Tibial artery (tissue), 4 donors: ENCODE measurements around the gene DTHD1.

Source experiments
- DNase-seq, 2 donors: peaks; one replicate each; pipeline ENCODE4 v3.0.0-alpha.2; 2019
- H3K27ac ChIP-seq, 2 donors: fragments of 200-600 bp; sonication (generic) in 1 of 2; 1 replicate in 1 of 2; 2 replicates in 1 of 2; pipeline ENCODE4 v1.5.1; 2018 to 2019; ENCODE audit warnings: mild to moderate bottlenecking in 1 of 2
- H3K27me3 ChIP-seq, 2 donors: fragments of 200-600 bp; sonication (generic) in 1 of 2; one replicate each; pipeline versions ENCODE4 v1.5.1 to v1.6.0; 2016 to 2019
- H3K36me3 ChIP-seq, 3 donors: fragments of 200-600 bp; sonication (generic) in 2 of 3; one replicate each; pipeline ENCODE4 v1.5.1; 2016 to 2019; ENCODE audit warnings: mild to moderate bottlenecking in 2 of 3
- H3K4me1 ChIP-seq, 4 donors: fragments of 200-600 bp; sonication (generic) in 2 of 4; 1 replicate in 3 of 4; 2 replicates in 1 of 4; pipeline ENCODE4 v1.5.1; 2016 to 2019
- H3K4me3 ChIP-seq, 2 donors: fragments of 200-600 bp; sonication (generic) in 1 of 2; 1 replicate in 1 of 2; 2 replicates in 1 of 2; pipeline ENCODE4 v1.5.1; 2018 to 2019; ENCODE audit warnings: mild to moderate bottlenecking in 2 of 2
- H3K9me3 ChIP-seq, 3 donors: fragments of 200-600 bp; sonication (generic) in 1 of 3; one replicate each; pipeline ENCODE4 v1.5.1; 2016 to 2019
- intact Hi-C: fragments of 100-400 bp; cut with DNase I; formaldehyde crosslinking; loops from one replicate; pipeline ENCODE4 v1.15.0; 2023; ENCODE audit warnings: low total_unique reads
- TF ChIP-seq, protein P1 (sequence below), 2 experiments: fragments of 200-600 bp in 1 of 2; fragments of 450-650 bp in 1 of 2; IDR thresholded peaks; one replicate each; pipeline ENCODE4 v1.5.1; 2017 to 2019; ENCODE audit warnings: antibody characterized with exemption in 2 of 2, mild to moderate bottlenecking in 1 of 2, moderate library complexity in 1 of 2

DTHD1 gene

GRCh38 chr4:36281384-36282106 lies at the start of gene DTHD1:
Gene DTHD1 (plus strand): TSS chr4:36281616. CDS start chr4:36281759, 143 bp downstream.
- no peak within 1 kb of the TSS for H3K27ac ChIP-seq
- intact Hi-C loops, result no loop called here

DNA sequence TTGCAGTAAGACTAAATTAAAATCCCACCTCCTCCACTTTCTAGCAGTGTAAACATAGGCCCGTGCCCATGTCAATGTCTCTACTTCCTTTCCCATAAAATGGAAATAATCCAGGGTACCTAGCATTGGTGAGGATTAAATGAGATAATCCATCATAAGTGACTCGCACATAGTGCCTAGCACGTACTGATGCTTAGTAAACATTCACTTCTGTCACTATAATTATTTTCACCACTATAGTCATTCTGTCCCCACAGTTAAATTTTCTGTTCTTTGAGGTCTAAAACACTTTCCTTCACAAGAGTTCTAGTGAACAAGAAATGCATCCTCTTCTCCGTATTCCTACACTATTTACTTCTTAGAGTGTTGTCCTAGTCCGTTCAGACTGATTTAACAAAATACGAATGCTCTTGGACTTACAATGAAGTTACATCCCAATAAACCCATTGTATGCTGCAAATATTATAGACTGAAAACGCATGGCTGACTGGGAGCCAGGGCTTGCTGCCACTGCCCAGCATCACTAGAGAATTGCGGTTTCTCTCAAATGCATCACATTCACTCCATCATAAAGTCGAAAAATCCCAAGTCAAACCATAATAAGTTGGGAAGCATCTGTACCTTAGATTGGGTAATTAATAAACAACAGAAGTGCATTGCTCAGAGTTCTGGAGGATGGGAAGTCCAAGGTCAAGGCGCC lies 47.7 kb upstream of the DTHD1 start:
- H3K27ac ChIP-seq, result no peak overlapping the region
- no peak overlapping the region for H3K4me3 ChIP-seq
- H3K4me1 ChIP-seq, result no peaks in the 10 kb centered on the region

More at GRCh38 chr4:36281384-36282106, at the start of gene DTHD1:
- Histone ChIP-seq H3K27me3 (no peaks in the 10 kb centered on the region), H3K4me1 (no peaks in the 10 kb centered on the region), H3K4me3 (no peak within 1 kb of the TSS), H3K9me3 (no peaks in the 10 kb centered on the region), H3K36me3 (no peaks in the 10 kb centered on the region)
- DNase-seq, result no peak
- TF ChIP-seq, protein P1, sequence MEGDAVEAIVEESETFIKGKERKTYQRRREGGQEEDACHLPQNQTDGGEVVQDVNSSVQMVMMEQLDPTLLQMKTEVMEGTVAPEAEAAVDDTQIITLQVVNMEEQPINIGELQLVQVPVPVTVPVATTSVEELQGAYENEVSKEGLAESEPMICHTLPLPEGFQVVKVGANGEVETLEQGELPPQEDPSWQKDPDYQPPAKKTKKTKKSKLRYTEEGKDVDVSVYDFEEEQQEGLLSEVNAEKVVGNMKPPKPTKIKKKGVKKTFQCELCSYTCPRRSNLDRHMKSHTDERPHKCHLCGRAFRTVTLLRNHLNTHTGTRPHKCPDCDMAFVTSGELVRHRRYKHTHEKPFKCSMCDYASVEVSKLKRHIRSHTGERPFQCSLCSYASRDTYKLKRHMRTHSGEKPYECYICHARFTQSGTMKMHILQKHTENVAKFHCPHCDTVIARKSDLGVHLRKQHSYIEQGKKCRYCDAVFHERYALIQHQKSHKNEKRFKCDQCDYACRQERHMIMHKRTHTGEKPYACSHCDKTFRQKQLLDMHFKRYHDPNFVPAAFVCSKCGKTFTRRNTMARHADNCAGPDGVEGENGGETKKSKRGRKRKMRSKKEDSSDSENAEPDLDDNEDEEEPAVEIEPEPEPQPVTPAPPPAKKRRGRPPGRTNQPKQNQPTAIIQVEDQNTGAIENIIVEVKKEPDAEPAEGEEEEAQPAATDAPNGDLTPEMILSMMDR (IDR thresholded peaks at IDR 0.05), result no peak

DNA sequence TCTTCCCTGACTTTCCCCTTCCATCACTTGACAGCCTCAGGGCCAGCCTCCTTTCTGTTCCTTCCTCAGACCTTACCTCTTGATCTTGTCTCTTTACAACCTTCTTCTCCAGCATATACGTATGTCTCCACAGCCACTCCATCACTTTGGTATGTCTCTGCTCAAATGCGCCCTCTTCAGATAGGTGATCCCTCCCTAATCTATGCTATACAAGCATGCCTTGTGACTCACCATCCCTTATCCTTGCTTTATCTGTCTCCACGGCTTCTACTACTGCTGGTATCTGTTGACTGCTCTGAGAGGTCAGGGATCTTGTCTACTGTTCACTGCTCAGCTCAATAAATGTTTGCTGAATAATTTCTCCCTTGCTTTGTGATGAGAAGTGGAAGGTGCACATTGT lies 46.1 kb upstream of the DTHD1 start:
- Histone ChIP-seq H3K4me3 (no peak overlapping the region), H3K4me1 (no peaks in the 10 kb centered on the region), H3K9me3 (no peaks in the 10 kb centered on the region), H3K27ac (no peak overlapping the region), H3K27me3 (no peaks in the 10 kb centered on the region), H3K36me3 (no peaks in the 10 kb centered on the region)
- TF ChIP-seq, protein P1 (IDR thresholded peaks at IDR 0.05), result no peak
- DNase-seq, result no peak
- intact Hi-C loops, result no loop called here

More for the DNA sequence above, 47.7 kb upstream of the DTHD1 start:
- TF ChIP-seq, protein P1 (IDR thresholded peaks at IDR 0.05), result no peak
- no peaks in the 10 kb centered on the region for H3K27me3 ChIP-seq
- no peak for DNase-seq
- no peaks in the 10 kb centered on the region for H3K9me3 ChIP-seq
- intact Hi-C loops, result no loop called here
- no peaks in the 10 kb centered on the region for H3K36me3 ChIP-seq

DNA sequence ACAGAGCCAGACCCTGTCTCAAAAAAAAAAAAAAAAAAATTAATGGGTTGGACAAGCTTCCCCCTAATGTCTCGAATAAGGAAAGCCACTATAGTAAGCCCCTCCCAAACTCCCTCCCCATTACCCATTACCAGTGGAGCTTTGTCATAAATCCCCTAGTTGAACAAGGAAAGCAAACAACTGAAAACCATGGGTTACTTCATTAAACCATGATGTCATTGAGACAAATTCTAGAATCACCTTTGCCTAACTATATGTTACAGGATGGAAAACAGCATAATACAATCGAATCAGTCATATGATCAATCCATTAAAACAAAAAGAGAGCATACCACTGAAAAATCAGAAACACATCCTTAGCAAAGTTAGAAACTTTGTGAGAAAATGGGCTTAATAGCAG lies 45.3 kb upstream of the DTHD1 start:
- no peaks in the 10 kb centered on the region for H3K4me1 ChIP-seq
- no peaks in the 10 kb centered on the region for H3K36me3 ChIP-seq
- DNase-seq, result no peak
- H3K27me3 ChIP-seq, result no peaks in the 10 kb centered on the region
- H3K4me3 ChIP-seq, result no peak overlapping the region
- intact Hi-C loops, result no loop called here
- H3K27ac ChIP-seq, result no peak overlapping the region
- H3K9me3 ChIP-seq, result no peaks in the 10 kb centered on the region
- TF ChIP-seq, protein P1 (IDR thresholded peaks at IDR 0.05), result no peak

DNA sequence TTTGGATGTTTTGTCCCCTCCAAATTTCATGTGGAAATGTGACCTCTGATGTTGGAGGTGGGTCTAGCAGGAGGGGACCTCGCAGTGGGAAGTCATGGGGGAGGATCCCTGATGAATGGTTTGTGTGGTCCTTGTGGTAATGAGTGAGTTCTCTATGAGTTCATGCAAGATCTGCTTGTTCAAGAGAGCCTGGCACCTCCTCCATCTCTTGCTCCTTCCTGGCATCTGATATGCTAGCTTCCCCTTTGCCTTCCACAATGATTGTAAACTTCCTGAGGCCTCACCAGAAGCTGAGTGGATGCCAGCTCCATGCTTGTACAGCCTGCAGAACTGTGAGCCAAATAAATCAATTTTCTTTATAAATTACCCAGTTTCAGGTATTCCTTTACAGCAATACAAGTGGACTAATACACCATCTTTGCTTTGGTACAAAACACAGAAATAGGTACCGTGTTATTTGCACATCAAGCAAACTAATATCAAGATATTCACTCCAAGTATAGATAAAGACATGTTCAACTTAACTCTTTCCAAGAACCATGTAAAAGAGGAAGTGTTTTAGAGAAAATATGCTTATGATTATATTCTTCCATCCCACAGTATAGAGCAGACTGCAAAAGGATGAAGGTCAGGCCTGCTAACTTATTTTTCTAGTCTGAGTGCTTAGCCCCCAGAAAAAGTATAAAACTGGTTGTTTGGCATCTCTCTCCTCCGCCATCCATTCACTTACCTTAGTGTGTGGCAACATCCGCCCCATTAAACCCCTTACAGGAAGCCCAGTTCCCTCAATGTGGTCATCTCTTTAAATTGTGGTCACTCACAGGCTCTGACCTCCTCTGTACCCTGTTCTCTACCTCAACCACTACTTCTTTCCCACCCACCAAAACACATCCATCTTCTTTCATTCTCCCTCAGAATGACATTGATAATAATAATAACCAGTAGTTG lies 43.8 kb upstream of the DTHD1 start:
- Histone ChIP-seq H3K4me3 (no peak overlapping the region), H3K27ac (no peak overlapping the region), H3K4me1 (no peaks in the 10 kb centered on the region), H3K27me3 (no peaks in the 10 kb centered on the region), H3K36me3 (no peaks in the 10 kb centered on the region), H3K9me3 (no peaks in the 10 kb centered on the region)
- intact Hi-C loops, result no loop called here
- TF ChIP-seq, protein P1 (IDR thresholded peaks at IDR 0.05), result no peak
- DNase-seq, result no peak
